Measurements from ENCODE around the gene AVP. TPM values are rescaled to one million over a fixed set of nuclear protein-coding genes. Genes with fewer than 3 reads are reported as not detected.

The AVP gene
- total and polyA plus RNA-seq, 7 experiments from 2014 or later = 0.89 TPM; not detected in 6

- Mint-ChIP-seq H3K36me3 (peaks cover 0 to 20% (median 12%) of the 10 kb centered on the region in 5 donors), H3K4me1 (peaks cover 11 to 47% (median 28%) of the 10 kb centered on the region in 7 donors), H3K27me3 (no peaks in the 10 kb centered on the region), H3K4me3 (peak overlapping the region in 2 of 10 donors; percentile 8 to 16), H3K27ac (peak overlapping the region in 7 of 9 donors; percentile 31 to 97 (median 77)), H3K9me3 (peaks cover 0 to 1% (median 0%) of the 10 kb centered on the region in 11 donors)
- Histone ChIP-seq H3K4me3 (ENCODE audit: low read length) (no peak overlapping the region), H3K4me1 (ENCODE audit: control insufficient read depth in 2 of 2, insufficient read depth in 2 of 2, low read length in 2 of 2) (peaks cover 0 to 6% of the 10 kb centered on the region in 2 donors), H3K9me3 (ENCODE audit: control insufficient read depth in 2 of 3, low read length in 3 of 3) (no peaks in the 10 kb centered on the region), H3K27me3 (ENCODE audit: control insufficient read depth in 2 of 2, insufficient read depth in 2 of 2, low read length in 2 of 2) (no peaks in the 10 kb centered on the region), H3K36me3 (ENCODE audit: control insufficient read depth in 2 of 3, insufficient read depth in 3 of 3, low read length in 3 of 3) (peaks cover 0 to 6% (median 0%) of the 10 kb centered on the region in 3 experiments), H3K27ac (ENCODE audit: low read depth, low read length) (no peak overlapping the region)
- intact Hi-C loops (cut with micrococcal nuclease) = loop anchor here (1.0 to 5.0 kb wide), 5 partner anchors 21 to 61 kb away; partner anchors contain the start of gene OXT (in 1 of the 2)
- peak; percentile 68 for ATAC-seq
- ChIA-PET CTCF (interaction anchor here (0.6 to 4.9 kb wide), 12 partner anchors 11 to 427 kb away, joined by 3 to 36 read pairs (median 4); no protein-coding TSS in a partner anchor), POLR2A (interaction anchor here (0.6 to 2.2 kb wide), 9 partner anchors 8 to 62 kb away, joined by 3 to 12 read pairs (median 4); partner anchors contain the start of genes FASTKD5 and UBOX5)
- peak in 6 of 9 donors; percentile 32 to 55 (median 44) for DNase-seq
Measured at GRCh38 chr20:3115190-3116107, 30.9 kb upstream of the AVP start.

GRCh38 chr20:3111995-3112394 is 27.5 kb upstream of the AVP start:
- no peaks in the 10 kb centered on the region for H3K27me3 ChIP-seq (ENCODE audit: control insufficient read depth in 2 of 2, insufficient read depth in 2 of 2, low read length in 2 of 2)
- ATAC-seq (no peak), DNase-seq (no peak)
- H3K4me1 Mint-ChIP-seq = peaks cover 2 to 20% (median 13%) of the 10 kb centered on the region in 7 donors
- POLR2A ChIA-PET = no interaction called here
- H3K4me1 ChIP-seq (ENCODE audit: control insufficient read depth in 2 of 2, insufficient read depth in 2 of 2, low read length in 2 of 2) = no peaks in the 10 kb centered on the region
- H3K27ac ChIP-seq (ENCODE audit: low read depth, low read length) = no peak overlapping the region
- CTCF ChIA-PET = interaction anchor here (4.9 kb wide), 1 partner anchor 43 kb away, joined by 28 read pairs; no protein-coding TSS in a partner anchor
- intact Hi-C loops (cut with micrococcal nuclease) = no loop called here
- H3K36me3 ChIP-seq (ENCODE audit: control insufficient read depth in 2 of 3, insufficient read depth in 3 of 3, low read length in 3 of 3) = peaks cover 0 to 34% (median 3%) of the 10 kb centered on the region in 3 experiments
- H3K27ac Mint-ChIP-seq = peak overlapping the region in 2 of 9 donors; percentile 30 to 33
- no peaks in the 10 kb centered on the region for H3K9me3 ChIP-seq (ENCODE audit: control insufficient read depth in 2 of 3, low read length in 3 of 3)
- H3K9me3 Mint-ChIP-seq = peaks cover 0 to 1% (median 0%) of the 10 kb centered on the region in 11 donors
- no peaks in the 10 kb centered on the region for H3K27me3 Mint-ChIP-seq
- H3K4me3 ChIP-seq (ENCODE audit: low read length) = no peak overlapping the region
- no peak overlapping the region for H3K4me3 Mint-ChIP-seq
- peaks cover 0 to 20% (median 6%) of the 10 kb centered on the region in 5 donors for H3K36me3 Mint-ChIP-seq

- H3K27me3 ChIP-seq (ENCODE audit: control insufficient read depth in 2 of 2, insufficient read depth in 2 of 2, low read length in 2 of 2) = no peaks in the 10 kb centered on the region
- intact Hi-C loops (cut with micrococcal nuclease) = no loop called here
- H3K36me3 ChIP-seq (ENCODE audit: control insufficient read depth in 2 of 3, insufficient read depth in 3 of 3, low read length in 3 of 3) = peaks cover 0 to 35% (median 3%) of the 10 kb centered on the region in 3 experiments
- ChIA-PET POLR2A (no interaction called here), CTCF (no interaction called here)
- H3K4me1 Mint-ChIP-seq = peaks cover 2 to 16% (median 12%) of the 10 kb centered on the region in 7 donors
- no peak for DNase-seq
- no peak overlapping the region for H3K4me3 Mint-ChIP-seq
- no peaks in the 10 kb centered on the region for H3K27me3 Mint-ChIP-seq
- no peak overlapping the region for H3K27ac ChIP-seq (ENCODE audit: low read depth, low read length)
- H3K4me3 ChIP-seq (ENCODE audit: low read length) = no peak overlapping the region
- no peaks in the 10 kb centered on the region for H3K9me3 ChIP-seq (ENCODE audit: control insufficient read depth in 2 of 3, low read length in 3 of 3)
- no peaks in the 10 kb centered on the region for H3K4me1 ChIP-seq (ENCODE audit: control insufficient read depth in 2 of 2, insufficient read depth in 2 of 2, low read length in 2 of 2)
- peaks cover 0 to 1% (median 0%) of the 10 kb centered on the region in 11 donors for H3K9me3 Mint-ChIP-seq
- peak overlapping the region in 4 of 9 donors; percentile 3 to 86 (median 36) for H3K27ac Mint-ChIP-seq
- peaks cover 0 to 20% (median 6%) of the 10 kb centered on the region in 5 donors for H3K36me3 Mint-ChIP-seq
- ATAC-seq = no peak
Measured at GRCh38 chr20:3111507-3111906, 27.0 kb upstream of the AVP start.

GRCh38 chr20:3109350-3110302 is 25.1 kb upstream of the AVP start:
- H3K4me1 ChIP-seq (ENCODE audit: control insufficient read depth in 2 of 2, insufficient read depth in 2 of 2, low read length in 2 of 2) = no peaks in the 10 kb centered on the region
- peaks cover 0 to 20% (median 5%) of the 10 kb centered on the region in 5 donors for H3K36me3 Mint-ChIP-seq
- H3K9me3 ChIP-seq (ENCODE audit: control insufficient read depth in 2 of 3, low read length in 3 of 3) = no peaks in the 10 kb centered on the region
- intact Hi-C loops (cut with micrococcal nuclease) = no loop called here
- peaks cover 0 to 14% (median 4%) of the 10 kb centered on the region in 7 donors for H3K4me1 Mint-ChIP-seq
- DNase-seq (no peak), ATAC-seq (no peak)
- H3K36me3 ChIP-seq (ENCODE audit: control insufficient read depth in 2 of 3, insufficient read depth in 3 of 3, low read length in 3 of 3) = peaks cover 0 to 35% (median 3%) of the 10 kb centered on the region in 3 experiments
- POLR2A ChIA-PET = interaction anchor here (0.6 to 1.3 kb wide), 2 partner anchors 10 to 32 kb away, joined by 3 to 4 read pairs; no protein-coding TSS in a partner anchor
- no peak overlapping the region for H3K27ac ChIP-seq (ENCODE audit: low read depth, low read length)
- H3K27ac Mint-ChIP-seq = no peak overlapping the region
- H3K27me3 Mint-ChIP-seq = no peaks in the 10 kb centered on the region
- no peak overlapping the region for H3K4me3 Mint-ChIP-seq
- CTCF ChIA-PET = interaction anchor here (1.1 kb wide), 1 partner anchor 32 kb away, joined by 5 read pairs; no protein-coding TSS in a partner anchor
- H3K9me3 Mint-ChIP-seq = peaks cover 0 to 1% (median 0%) of the 10 kb centered on the region in 11 donors
- H3K27me3 ChIP-seq (ENCODE audit: control insufficient read depth in 2 of 2, insufficient read depth in 2 of 2, low read length in 2 of 2) = no peaks in the 10 kb centered on the region
- H3K4me3 ChIP-seq (ENCODE audit: low read length) = no peak overlapping the region

- no peak overlapping the region for H3K4me3 ChIP-seq (ENCODE audit: low read length)
- POLR2A ChIA-PET = no interaction called here
- no peak overlapping the region for H3K27ac ChIP-seq (ENCODE audit: low read depth, low read length)
- ATAC-seq (no peak), DNase-seq (no peak)
- no peak overlapping the region for H3K4me3 Mint-ChIP-seq
- no peaks in the 10 kb centered on the region for H3K4me1 ChIP-seq (ENCODE audit: control insufficient read depth in 2 of 2, insufficient read depth in 2 of 2, low read length in 2 of 2)
- CTCF ChIA-PET = no interaction called here
- peaks cover 0 to 1% (median 0%) of the 10 kb centered on the region in 11 donors for H3K9me3 Mint-ChIP-seq
- no peaks in the 10 kb centered on the region for H3K27me3 Mint-ChIP-seq
- no peaks in the 10 kb centered on the region for H3K27me3 ChIP-seq (ENCODE audit: control insufficient read depth in 2 of 2, insufficient read depth in 2 of 2, low read length in 2 of 2)
- peaks cover 0 to 29% (median 3%) of the 10 kb centered on the region in 3 experiments for H3K36me3 ChIP-seq (ENCODE audit: control insufficient read depth in 2 of 3, insufficient read depth in 3 of 3, low read length in 3 of 3)
- H3K36me3 Mint-ChIP-seq = peaks cover 0 to 9% (median 1%) of the 10 kb centered on the region in 5 donors
- intact Hi-C loops (cut with micrococcal nuclease) = no loop called here
- H3K4me1 Mint-ChIP-seq = peaks cover 7 to 15% (median 10%) of the 10 kb centered on the region in 7 donors
- peak overlapping the region in 1 of 9 donors; percentile 43 for H3K27ac Mint-ChIP-seq
- no peaks in the 10 kb centered on the region for H3K9me3 ChIP-seq (ENCODE audit: control insufficient read depth in 2 of 3, low read length in 3 of 3)
Measured at GRCh38 chr20:3107464-3108025, 23.0 kb upstream of the AVP start.
